ENCODE measurements around the gene SRRM3. TPM values are rescaled to one million over a fixed set of nuclear protein-coding genes. Genes with fewer than 3 reads are reported as not detected.
"Not testable (repeated sequence)": the region's sequence is repeated elsewhere in the genome, so short reads cannot be mapped to it uniquely, and the experiment has no call there.

The SRRM3 gene
- total and polyA plus RNA-seq, 4 donors = 3.0 to 7.4 (median 4.8) TPM

DNA sequence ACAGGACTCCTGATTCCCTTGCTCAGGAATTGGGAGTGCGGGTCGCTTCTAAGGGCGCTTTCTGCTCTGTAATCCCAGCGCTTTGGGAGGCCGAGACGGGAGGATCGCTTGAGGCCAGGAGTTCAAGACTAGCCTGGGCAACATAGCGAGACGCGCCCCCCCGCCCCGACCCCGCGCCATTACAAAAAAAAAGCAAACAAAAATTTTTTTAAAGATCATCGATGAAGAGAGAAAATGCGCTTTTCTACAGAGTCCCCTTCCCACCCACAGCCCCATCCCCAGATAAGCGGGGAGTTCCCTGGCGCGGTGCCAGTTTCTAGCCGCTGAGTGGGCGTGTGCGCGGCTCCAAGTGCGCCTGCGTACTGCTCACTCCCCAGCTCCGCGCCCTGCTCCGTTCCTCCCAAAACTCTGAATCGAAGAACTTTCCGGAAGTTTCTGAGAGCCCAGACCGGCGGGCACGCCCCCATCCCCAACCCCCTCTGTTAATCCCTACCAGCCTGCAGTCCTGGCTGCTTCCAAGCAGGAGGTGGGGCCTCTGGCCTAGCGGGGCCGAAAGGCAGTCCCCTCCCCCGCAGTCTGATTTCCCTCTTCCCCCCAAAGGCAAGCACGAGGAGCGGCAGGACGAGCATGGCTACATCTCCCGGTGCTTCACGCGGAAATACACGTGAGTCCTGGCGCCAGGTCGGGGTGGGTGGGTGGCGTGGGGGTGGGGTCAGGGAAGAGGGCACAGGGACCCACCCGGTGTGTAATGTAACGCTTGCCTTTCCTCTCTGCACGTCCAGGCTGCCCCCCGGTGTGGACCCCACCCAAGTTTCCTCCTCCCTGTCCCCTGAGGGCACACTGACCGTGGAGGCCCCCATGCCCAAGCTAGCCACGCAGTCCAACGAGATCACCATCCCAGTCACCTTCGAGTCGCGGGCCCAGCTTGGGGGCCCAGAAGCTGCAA is 101.8 kb downstream of the SRRM3 start:
- WGBS, 2 donors = 0 to 1% methylated on average over 48 to 56 of the region's 56 CpGs
- ATAC-seq (ENCODE audit: low FRiP score) (peak; percentile 72), DNase-seq (peak; percentile 94 to 96)
- peaks cover 0 to 2% of the 10 kb centered on the region in 2 donors for H3K36me3 ChIP-seq (ENCODE audit: control insufficient read depth in 1 of 2, insufficient read depth in 2 of 2, low read length in 1 of 2)
- no peaks in the 10 kb centered on the region for H3K9me3 ChIP-seq (ENCODE audit: control insufficient read depth, low read length)
- H3K4me1 ChIP-seq (ENCODE audit: control insufficient read depth in 1 of 2, insufficient read depth in 2 of 2, low read length in 2 of 2) = no peaks in the 10 kb centered on the region
- intact Hi-C loops (cut with DNase I) = no loop called here
- peak overlapping the region; percentile 85 to 91 for H3K27ac ChIP-seq (ENCODE audit: low read depth in 1 of 2, low read length in 2 of 2)
- peak overlapping the region; percentile 91 to 92 for H3K4me3 ChIP-seq (ENCODE audit: low read length in 2 of 2)
- no peaks in the 10 kb centered on the region for H3K27me3 ChIP-seq (ENCODE audit: control insufficient read depth in 1 of 2, insufficient read depth in 2 of 2, low read length in 1 of 2)

DNA sequence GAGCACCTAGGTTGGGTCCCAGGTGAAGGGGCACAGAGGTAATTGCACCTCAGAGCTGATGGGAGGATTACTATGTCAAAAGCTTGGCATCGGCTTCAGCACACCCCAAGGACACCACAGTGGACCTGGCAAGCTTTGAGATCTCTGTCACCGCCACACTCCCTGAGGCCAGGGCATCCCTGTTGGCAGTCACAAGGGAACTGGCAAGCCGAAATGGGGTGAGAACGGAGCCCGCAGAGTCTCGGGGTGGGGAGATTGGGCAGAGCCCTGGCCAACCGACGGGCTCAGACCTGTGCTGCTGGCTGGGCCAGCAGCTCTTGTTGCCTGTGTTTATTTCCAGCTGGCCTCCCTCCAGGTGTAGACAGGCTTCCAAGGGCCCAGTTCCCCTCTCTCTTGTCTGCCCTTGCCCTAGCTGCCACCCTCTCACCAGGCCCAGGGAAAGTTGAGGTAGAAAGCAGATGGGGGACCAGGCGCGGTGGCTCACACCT is 103.2 kb downstream of the SRRM3 start:
- Histone ChIP-seq H3K4me3 (ENCODE audit: low read length in 2 of 2) (peak overlapping the region; percentile 91 to 92), H3K27me3 (ENCODE audit: control insufficient read depth in 1 of 2, insufficient read depth in 2 of 2, low read length in 1 of 2) (no peaks in the 10 kb centered on the region), H3K36me3 (ENCODE audit: control insufficient read depth in 1 of 2, insufficient read depth in 2 of 2, low read length in 1 of 2) (peaks cover 0 to 2% of the 10 kb centered on the region in 2 donors), H3K27ac (ENCODE audit: low read depth in 1 of 2, low read length in 2 of 2) (peak overlapping the region; percentile 33 to 84), H3K9me3 (ENCODE audit: control insufficient read depth, low read length) (no peaks in the 10 kb centered on the region), H3K4me1 (ENCODE audit: control insufficient read depth in 1 of 2, insufficient read depth in 2 of 2, low read length in 2 of 2) (no peaks in the 10 kb centered on the region)
- ATAC-seq (ENCODE audit: low FRiP score) (peak; percentile 23), DNase-seq (peak; percentile 79 to 92)
- 6 to 15% methylated on average over 10 of the region's 10 CpGs for WGBS, 2 donors
- intact Hi-C loops (cut with DNase I) = no loop called here

DNA sequence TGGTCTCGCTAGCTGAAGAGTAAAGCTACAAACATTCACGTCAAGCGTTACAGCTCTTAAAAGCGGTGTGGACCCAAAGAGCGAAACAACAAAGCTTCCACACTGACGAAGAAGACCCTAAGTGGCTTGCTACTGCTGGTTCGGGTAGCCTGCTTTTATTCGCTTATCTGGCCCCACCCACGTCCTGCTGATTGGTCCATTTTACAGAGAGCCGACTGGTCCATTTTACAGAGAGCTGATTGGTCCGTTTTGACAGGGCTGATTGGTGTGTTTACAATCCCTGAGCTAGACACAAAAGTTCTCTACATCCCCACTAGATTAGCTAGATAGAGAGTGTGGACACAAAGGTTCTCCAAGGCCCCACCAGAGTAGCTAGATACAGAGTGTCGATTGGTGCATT is 107.2 kb downstream of the SRRM3 start:
- H3K27ac ChIP-seq (ENCODE audit: low read depth in 1 of 2, low read length in 2 of 2); H3K4me1 ChIP-seq (ENCODE audit: control insufficient read depth in 1 of 2, insufficient read depth in 2 of 2, low read length in 2 of 2); H3K27me3 ChIP-seq (ENCODE audit: control insufficient read depth in 1 of 2, insufficient read depth in 2 of 2, low read length in 1 of 2); intact Hi-C loops (cut with DNase I); ATAC-seq (ENCODE audit: low FRiP score); H3K4me3 ChIP-seq (ENCODE audit: low read length in 2 of 2); H3K9me3 ChIP-seq (ENCODE audit: control insufficient read depth, low read length); DNase-seq; H3K36me3 ChIP-seq (ENCODE audit: control insufficient read depth in 1 of 2, insufficient read depth in 2 of 2, low read length in 1 of 2): not testable (repeated sequence)
- 91 to 95% methylated on average over 12 of the region's 12 CpGs for WGBS, 2 donors

DNA sequence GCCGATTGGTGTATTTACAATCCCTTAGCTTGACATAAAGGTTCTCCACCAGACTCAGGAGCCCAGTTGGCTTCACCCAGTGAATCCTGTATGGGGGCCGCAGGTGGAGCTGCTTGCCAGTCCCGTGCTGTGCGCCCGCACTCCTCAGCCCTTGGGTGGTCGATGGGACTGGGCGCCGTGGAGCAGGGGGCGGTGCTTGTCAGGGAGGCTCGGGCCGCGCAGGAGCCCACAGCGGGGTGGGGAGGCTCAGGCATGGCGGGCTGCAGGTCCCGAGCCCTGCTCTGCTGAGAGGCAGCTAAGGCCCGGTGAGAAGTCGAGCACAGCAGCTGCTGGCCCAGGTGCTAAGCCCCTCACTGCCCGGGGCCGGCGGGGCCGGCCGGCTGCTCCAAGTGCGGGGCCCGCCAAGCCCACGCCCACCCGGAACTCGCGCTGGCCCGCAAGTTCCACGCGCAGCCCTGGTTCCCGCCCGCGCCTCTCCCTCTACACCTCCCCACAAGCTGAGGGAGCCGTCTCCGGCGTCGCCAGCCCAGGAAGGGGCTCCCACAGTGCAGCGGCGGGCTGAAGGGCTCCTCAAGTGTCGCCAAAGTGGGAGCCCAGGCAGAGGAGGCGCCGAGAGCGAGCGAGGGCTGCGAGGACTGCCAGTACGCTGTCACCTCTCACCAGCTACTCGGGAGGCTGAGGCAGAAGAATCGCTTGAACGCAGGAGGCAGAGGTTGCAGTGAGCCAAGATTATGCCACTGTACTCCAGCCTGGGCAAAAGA is 107.8 kb downstream of the SRRM3 start:
- H3K27me3 ChIP-seq (ENCODE audit: control insufficient read depth in 1 of 2, insufficient read depth in 2 of 2, low read length in 1 of 2); H3K27ac ChIP-seq (ENCODE audit: low read depth in 1 of 2, low read length in 2 of 2); H3K36me3 ChIP-seq (ENCODE audit: control insufficient read depth in 1 of 2, insufficient read depth in 2 of 2, low read length in 1 of 2); H3K4me1 ChIP-seq (ENCODE audit: control insufficient read depth in 1 of 2, insufficient read depth in 2 of 2, low read length in 2 of 2); intact Hi-C loops (cut with DNase I); H3K4me3 ChIP-seq (ENCODE audit: low read length in 2 of 2); ATAC-seq (ENCODE audit: low FRiP score); H3K9me3 ChIP-seq (ENCODE audit: control insufficient read depth, low read length): not testable (repeated sequence)
- WGBS, 2 donors = 97% methylated on average over 46 to 50 of the region's 50 CpGs
- peak in 1 of 2 donors; percentile 45 for DNase-seq

DNA sequence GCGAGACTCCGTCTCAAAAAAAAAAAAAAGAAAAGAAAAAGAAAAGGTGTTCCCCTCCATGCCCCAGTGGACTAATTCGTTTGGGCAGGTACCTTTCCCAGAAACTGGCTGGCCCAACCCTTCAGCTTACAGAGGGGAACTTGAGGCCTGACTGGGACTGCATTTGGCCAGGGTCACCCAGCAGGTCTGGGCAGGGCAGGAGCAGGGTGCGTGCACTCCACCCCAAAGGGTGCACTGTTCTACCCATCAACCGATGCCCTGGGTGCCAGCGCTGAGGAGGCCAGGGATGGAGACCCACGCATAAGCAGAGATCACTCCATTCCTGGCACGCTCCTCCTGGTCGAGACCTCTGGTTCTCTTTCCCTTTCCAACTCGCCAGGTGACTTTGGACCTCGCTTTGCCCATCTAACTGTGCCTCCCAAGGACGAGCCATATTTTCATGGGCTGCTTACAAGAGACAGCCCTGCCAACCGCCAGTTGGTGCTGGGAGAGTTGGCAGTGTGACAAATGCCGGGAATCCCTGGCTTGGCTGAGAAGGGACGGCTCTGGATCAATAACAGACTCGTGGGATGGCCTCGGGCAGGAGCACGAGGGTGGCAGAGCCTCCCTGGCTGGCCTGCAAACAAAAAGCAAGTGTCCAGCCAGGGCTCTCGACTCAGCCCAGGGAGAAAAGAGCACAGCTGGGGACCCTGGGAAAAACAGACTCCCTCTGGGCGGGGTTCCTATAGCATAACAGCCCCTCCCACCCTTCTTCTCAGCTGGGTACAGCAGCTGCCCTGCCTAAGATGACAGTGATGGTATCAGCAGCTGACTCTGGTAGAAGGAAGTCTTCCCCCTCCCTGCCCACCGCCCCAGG is 108.6 kb downstream of the SRRM3 start:
- Histone ChIP-seq H3K36me3 (ENCODE audit: control insufficient read depth in 1 of 2, insufficient read depth in 2 of 2, low read length in 1 of 2) (no peaks in the 10 kb centered on the region), H3K4me1 (ENCODE audit: control insufficient read depth in 1 of 2, insufficient read depth in 2 of 2, low read length in 2 of 2) (no peaks in the 10 kb centered on the region), H3K9me3 (ENCODE audit: control insufficient read depth, low read length) (no peaks in the 10 kb centered on the region), H3K27ac (ENCODE audit: low read depth in 1 of 2, low read length in 2 of 2) (peak overlapping the region in 1 of 2 donors; percentile 10), H3K27me3 (ENCODE audit: control insufficient read depth in 1 of 2, insufficient read depth in 2 of 2, low read length in 1 of 2) (no peaks in the 10 kb centered on the region), H3K4me3 (ENCODE audit: low read length in 2 of 2) (no peak overlapping the region)
- DNase-seq (peak in 1 of 2 donors; percentile 50), ATAC-seq (ENCODE audit: low FRiP score) (no peak)
- 43 to 48% methylated on average over 21 of the region's 21 CpGs for WGBS, 2 donors
- intact Hi-C loops (cut with DNase I) = no loop called here

DNA sequence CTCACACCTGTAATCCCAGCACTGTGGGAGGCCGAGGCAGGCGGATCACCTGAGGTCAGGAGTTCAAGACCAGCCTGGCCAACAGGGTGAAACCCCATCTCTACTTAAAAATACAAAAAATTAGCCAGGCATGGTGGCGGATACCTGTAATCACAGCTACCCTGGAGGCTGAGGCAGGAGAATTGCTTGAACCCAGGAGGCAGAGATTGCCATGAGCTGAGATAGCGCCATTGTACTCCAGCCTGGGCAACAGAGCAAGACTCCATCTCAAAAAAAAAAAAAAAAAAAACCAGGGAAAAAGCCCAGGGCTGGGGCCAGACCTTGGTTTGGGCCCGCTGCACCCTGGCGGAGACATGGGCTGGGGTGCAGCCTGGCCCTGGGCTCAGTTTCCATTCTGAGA is 110.1 kb downstream of the SRRM3 start:
- H3K9me3 ChIP-seq (ENCODE audit: control insufficient read depth, low read length); intact Hi-C loops (cut with DNase I); H3K4me3 ChIP-seq (ENCODE audit: low read length in 2 of 2); H3K27me3 ChIP-seq (ENCODE audit: control insufficient read depth in 1 of 2, insufficient read depth in 2 of 2, low read length in 1 of 2); H3K36me3 ChIP-seq (ENCODE audit: control insufficient read depth in 1 of 2, insufficient read depth in 2 of 2, low read length in 1 of 2); H3K27ac ChIP-seq (ENCODE audit: low read depth in 1 of 2, low read length in 2 of 2); DNase-seq; ATAC-seq (ENCODE audit: low FRiP score); H3K4me1 ChIP-seq (ENCODE audit: control insufficient read depth in 1 of 2, insufficient read depth in 2 of 2, low read length in 2 of 2): not testable (repeated sequence)
- WGBS, 2 donors = 97 to 100% methylated on average over 6 of the region's 6 CpGs

DNA sequence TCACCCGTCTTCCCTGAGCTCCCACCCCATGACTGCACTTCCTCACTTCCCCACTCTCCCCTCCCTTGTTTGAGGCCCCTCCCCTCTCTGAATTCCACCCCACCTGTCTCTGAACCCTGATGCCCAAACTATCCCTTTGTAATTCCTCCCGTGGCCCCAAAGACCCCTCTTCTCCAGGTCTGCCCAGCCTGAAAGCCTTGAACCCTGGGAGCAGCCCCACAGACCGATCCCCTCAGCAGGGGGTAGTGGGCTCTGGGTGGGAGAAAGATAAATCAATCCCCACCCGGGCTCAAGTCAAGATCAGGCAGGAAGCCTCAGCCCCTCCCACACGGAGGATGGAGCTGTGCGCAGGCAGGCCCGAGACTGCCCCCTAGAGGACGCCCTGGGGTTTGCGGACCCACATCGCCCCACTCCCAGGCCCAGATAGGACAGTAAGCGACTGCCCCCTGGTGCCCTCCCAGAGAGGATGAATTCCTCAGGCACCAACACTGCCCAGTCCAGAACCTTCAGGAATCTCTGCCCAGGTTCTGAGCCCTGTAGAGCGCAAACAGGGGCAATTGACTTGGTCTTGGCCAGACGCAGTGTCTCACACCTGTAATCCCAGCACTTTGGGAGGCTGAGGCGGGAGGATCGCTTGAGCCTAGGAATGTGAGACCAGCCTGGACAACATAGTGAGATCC is 112.5 kb downstream of the SRRM3 start:
- 8 to 9% methylated on average over 15 of the region's 15 CpGs for WGBS, 2 donors
- H3K27ac ChIP-seq (ENCODE audit: low read depth in 1 of 2, low read length in 2 of 2) = no peak overlapping the region
- peak; percentile 93 for ATAC-seq (ENCODE audit: low FRiP score)

More for the DNA sequence above, 112.5 kb downstream of the SRRM3 start:
- no peak overlapping the region for H3K4me3 ChIP-seq (ENCODE audit: low read length in 2 of 2)
- DNase-seq = peak; percentile 97 to 99
- H3K27me3 ChIP-seq (ENCODE audit: control insufficient read depth in 1 of 2, insufficient read depth in 2 of 2, low read length in 1 of 2) = no peaks in the 10 kb centered on the region
- no peaks in the 10 kb centered on the region for H3K36me3 ChIP-seq (ENCODE audit: control insufficient read depth in 1 of 2, insufficient read depth in 2 of 2, low read length in 1 of 2)
- intact Hi-C loops (cut with DNase I) = loop anchor here (1.0 to 2.0 kb wide), 4 partner anchors 23 to 136 kb away; no protein-coding TSS in a partner anchor
- peaks cover 0 to 1% of the 10 kb centered on the region in 2 donors for H3K4me1 ChIP-seq (ENCODE audit: control insufficient read depth in 1 of 2, insufficient read depth in 2 of 2, low read length in 2 of 2)
- H3K9me3 ChIP-seq (ENCODE audit: control insufficient read depth, low read length) = no peaks in the 10 kb centered on the region
